OCI-LY7 (cell line): ENCODE results near the gene ITIH3.

Source experiments
- EZH2phosphoT487 ChIP-seq: fragments of 200-600 bp; sonication (generic); IDR thresholded peaks from 2 replicates; pipeline ENCODE4 v1.6.1; 2018; ENCODE audit warnings: low read depth, borderline replicate concordance, mild to moderate bottlenecking, mixed run types, antibody characterized with exemption, low read length, moderate library complexity, mixed read lengths
- TF ChIP-seq, protein P1 (sequence below): fragments of 200-600 bp; sonication (generic); conservative IDR thresholded peaks from 2 replicates; pipeline ENCODE4 v1.5.1; 2014; ENCODE audit warnings: mild to moderate bottlenecking, antibody characterized with exemption, low read length, moderate library complexity, mixed read lengths

DNA sequence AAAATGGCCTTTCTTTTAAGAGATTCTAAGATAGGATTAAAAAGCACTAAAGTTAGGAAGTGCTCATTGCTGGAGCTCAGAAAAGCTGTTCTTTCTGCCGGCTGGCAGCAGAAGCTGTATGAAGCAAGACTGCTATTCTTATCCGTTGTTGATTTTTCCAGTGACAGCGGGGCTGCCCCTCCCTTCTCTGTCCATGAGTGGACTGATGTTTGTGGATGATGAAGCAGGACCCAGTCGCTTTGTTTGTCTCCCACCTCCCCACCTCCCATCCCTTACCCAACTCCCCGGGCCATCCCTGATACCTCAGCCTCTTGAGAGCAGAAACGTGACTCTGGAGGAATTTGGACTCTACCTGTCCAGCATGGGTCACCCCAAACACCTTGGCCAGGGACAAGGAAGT, 50.6 kb downstream of the ITIH3 start:
- TF ChIP-seq, protein P1, sequence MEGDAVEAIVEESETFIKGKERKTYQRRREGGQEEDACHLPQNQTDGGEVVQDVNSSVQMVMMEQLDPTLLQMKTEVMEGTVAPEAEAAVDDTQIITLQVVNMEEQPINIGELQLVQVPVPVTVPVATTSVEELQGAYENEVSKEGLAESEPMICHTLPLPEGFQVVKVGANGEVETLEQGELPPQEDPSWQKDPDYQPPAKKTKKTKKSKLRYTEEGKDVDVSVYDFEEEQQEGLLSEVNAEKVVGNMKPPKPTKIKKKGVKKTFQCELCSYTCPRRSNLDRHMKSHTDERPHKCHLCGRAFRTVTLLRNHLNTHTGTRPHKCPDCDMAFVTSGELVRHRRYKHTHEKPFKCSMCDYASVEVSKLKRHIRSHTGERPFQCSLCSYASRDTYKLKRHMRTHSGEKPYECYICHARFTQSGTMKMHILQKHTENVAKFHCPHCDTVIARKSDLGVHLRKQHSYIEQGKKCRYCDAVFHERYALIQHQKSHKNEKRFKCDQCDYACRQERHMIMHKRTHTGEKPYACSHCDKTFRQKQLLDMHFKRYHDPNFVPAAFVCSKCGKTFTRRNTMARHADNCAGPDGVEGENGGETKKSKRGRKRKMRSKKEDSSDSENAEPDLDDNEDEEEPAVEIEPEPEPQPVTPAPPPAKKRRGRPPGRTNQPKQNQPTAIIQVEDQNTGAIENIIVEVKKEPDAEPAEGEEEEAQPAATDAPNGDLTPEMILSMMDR, result no peak
- TF ChIP-seq EZH2phosphoT487, result no peak
